H9 (cell line): ENCODE data around the gene ECEL1. TPM values are rescaled to one million over a fixed set of nuclear protein-coding genes. Genes with fewer than 3 reads are reported as not detected.

Source experiments
- DNase-seq: peaks from one replicate; pipeline ENCODE4 v3.0.0-alpha.2; 2017
- H2AFZ ChIP-seq: one replicate; pipeline ENCODE4 v1.6.1; 2013; ENCODE audit warnings: mild to moderate bottlenecking, low read length, control low read depth, moderate library complexity
- H2AK5ac ChIP-seq: 2 replicates; pipeline ENCODE4 v1.6.1; 2013; ENCODE audit warnings: low read length, control low read depth, mixed read lengths; ENCODE audit not compliant: insufficient read length
- H2BK120ac ChIP-seq: one replicate; pipeline ENCODE4 v1.6.1; 2013; ENCODE audit warnings: low read depth, mild to moderate bottlenecking, low read length, control low read depth, inconsistent platforms; ENCODE audit not compliant: poor library complexity, severe bottlenecking
- H2BK12ac ChIP-seq: 2 replicates; pipeline ENCODE4 v1.6.1; 2013; ENCODE audit warnings: low read length, control low read depth, mixed read lengths, low read depth; ENCODE audit not compliant: insufficient read length
- H2BK15ac ChIP-seq: 2 replicates; pipeline ENCODE4 v1.6.1; 2013; ENCODE audit warnings: low read depth, low read length, control low read depth
- H2BK20ac ChIP-seq: one replicate; pipeline ENCODE4 v1.6.1; 2013; ENCODE audit warnings: low read depth, mild to moderate bottlenecking, low read length, control low read depth, inconsistent platforms; ENCODE audit not compliant: poor library complexity, severe bottlenecking
- H2BK5ac ChIP-seq: 2 replicates; pipeline ENCODE4 v1.6.1; 2013; ENCODE audit warnings: low read length, control low read depth, mixed read lengths; ENCODE audit not compliant: insufficient read length
- H3K14ac ChIP-seq: 2 replicates; pipeline ENCODE4 v1.6.1; 2013; ENCODE audit warnings: low read length, control low read depth; ENCODE audit not compliant: insufficient read depth
- H3K18ac ChIP-seq: 2 replicates; pipeline ENCODE4 v1.6.1; 2013; ENCODE audit warnings: low read depth, mild to moderate bottlenecking, mixed read lengths, low read length, control low read depth; ENCODE audit not compliant: insufficient read length
- H3K23ac ChIP-seq: 2 replicates; pipeline ENCODE4 v1.6.1; 2013; ENCODE audit warnings: low read length, control low read depth, mixed read lengths, low read depth; ENCODE audit not compliant: insufficient read length
- H3K23me2 ChIP-seq: 2 replicates; pipeline ENCODE4 v1.6.1; 2013; ENCODE audit warnings: low read depth, mild to moderate bottlenecking, mixed read lengths, low read length, control low read depth; ENCODE audit not compliant: insufficient read length, poor library complexity, severe bottlenecking
- H3K27ac ChIP-seq: 2 replicates; pipeline ENCODE4 v1.5.1; 2013; ENCODE audit warnings: low read length, control low read depth, mixed read lengths, low read depth; ENCODE audit not compliant: insufficient read length
- H3K27me3 ChIP-seq: 2 replicates; pipeline ENCODE4 v1.6.1; 2013; ENCODE audit warnings: low read length, control low read depth, inconsistent platforms; ENCODE audit not compliant: insufficient read depth
- H3K4ac ChIP-seq: 2 replicates; pipeline ENCODE4 v1.6.1; 2013; ENCODE audit warnings: low read depth, mild to moderate bottlenecking, control low read depth, inconsistent platforms, low read length, moderate library complexity
- H3K4me1 ChIP-seq: 2 replicates; pipeline ENCODE4 v1.6.1; 2013; ENCODE audit warnings: low read length, control low read depth, inconsistent platforms; ENCODE audit not compliant: insufficient read depth
- H3K4me2 ChIP-seq: 2 replicates; pipeline ENCODE4 v1.6.1; 2013; ENCODE audit warnings: low read length, control low read depth, mixed read lengths; ENCODE audit not compliant: insufficient read length, insufficient read depth
- H3K56ac ChIP-seq: 2 replicates; pipeline ENCODE4 v1.6.1; 2013; ENCODE audit warnings: low read depth, mild to moderate bottlenecking, mixed read lengths, low read length, control low read depth; ENCODE audit not compliant: insufficient read length
- H3K79me1 ChIP-seq: 2 replicates; pipeline ENCODE4 v1.6.1; 2013; ENCODE audit warnings: low read depth, mild to moderate bottlenecking, moderate library complexity, low read length, control low read depth, inconsistent platforms; ENCODE audit not compliant: insufficient read depth, poor library complexity, severe bottlenecking
- H3K79me2 ChIP-seq: 2 replicates; pipeline ENCODE4 v1.6.1; 2013; ENCODE audit warnings: low read length, control low read depth, inconsistent platforms; ENCODE audit not compliant: insufficient read depth
- H3K9ac ChIP-seq: 2 replicates; pipeline ENCODE4 v1.6.1; 2013; ENCODE audit warnings: low read length, control low read depth, mixed read lengths; ENCODE audit not compliant: insufficient read length; ENCODE audit errors: extremely low read depth
- H3K9me3 ChIP-seq: one replicate; pipeline ENCODE4 v1.6.1; 2013; ENCODE audit warnings: low read depth, low read length, inconsistent platforms; ENCODE audit not compliant: control insufficient read depth
- H3T11ph ChIP-seq: one replicate; pipeline ENCODE4 v1.6.1; 2013; ENCODE audit warnings: mild to moderate bottlenecking, low read length, control low read depth, inconsistent platforms
- H4K20me1 ChIP-seq: one replicate; pipeline ENCODE4 v1.6.1; 2013; ENCODE audit not compliant: control insufficient read depth, insufficient read length, insufficient read depth
- H4K5ac ChIP-seq: 2 replicates; pipeline ENCODE4 v1.6.1; 2013; ENCODE audit warnings: low read depth, mild to moderate bottlenecking, mixed read lengths, low read length, control low read depth; ENCODE audit not compliant: insufficient read length
- H4K8ac ChIP-seq: replicated peaks from 2 replicates; pipeline ENCODE4 v1.6.1; 2013; ENCODE audit warnings: low read length, control low read depth, mixed read lengths, low read depth; ENCODE audit not compliant: insufficient read length
- H4K91ac ChIP-seq: 2 replicates; pipeline ENCODE4 v1.6.1; 2013; ENCODE audit warnings: low read depth, mild to moderate bottlenecking, moderate library complexity, mixed read lengths, low read length, control low read depth; ENCODE audit not compliant: insufficient read length
- H3K27ac Mint-ChIP-seq, 3 experiments: 2 replicates in 2 of 3; 3 replicates in 1 of 3; pipeline ENCODE4 v1.8.0; 2020 to 2021; ENCODE audit warnings: mixed read lengths in 3 of 3, mild to moderate bottlenecking in 1 of 3, moderate library complexity in 1 of 3
- H3K27me3 Mint-ChIP-seq: 2 replicates; pipeline ENCODE4 v1.8.0; 2021; ENCODE audit warnings: low read depth, mild to moderate bottlenecking, moderate library complexity, mixed read lengths
- H3K36me3 Mint-ChIP-seq, 3 experiments: 2 replicates in 2 of 3; 3 replicates in 1 of 3; pipeline ENCODE4 v1.8.0; 2020 to 2021; ENCODE audit warnings: low read depth in 3 of 3, mixed read lengths in 3 of 3; ENCODE audit not compliant: insufficient read depth in 1 of 3
- H3K4me1 Mint-ChIP-seq, 2 experiments: 2 replicates each; pipeline ENCODE4 v1.8.0; 2020; ENCODE audit warnings: mixed read lengths in 2 of 2
- H3K4me3 Mint-ChIP-seq, 2 experiments: 2 replicates in 1 of 2; 3 replicates in 1 of 2; pipeline ENCODE4 v1.8.0; 2020 to 2021; ENCODE audit warnings: mild to moderate bottlenecking in 2 of 2, mixed read lengths in 2 of 2, moderate library complexity in 1 of 2
- H3K9me3 Mint-ChIP-seq, 2 experiments: 2 replicates in 1 of 2; 3 replicates in 1 of 2; pipeline ENCODE4 v1.8.0; 2020; ENCODE audit warnings: mild to moderate bottlenecking in 2 of 2, mixed read lengths in 2 of 2, moderate library complexity in 1 of 2
- CTCF ChIP-seq: fragments of 200-600 bp; sonication (generic); conservative IDR thresholded peaks from 3 replicates; pipeline ENCODE4 v1.8.0; 2021; ENCODE audit warnings: antibody characterized with exemption, mild to moderate bottlenecking
- WGBS: extraction: QIAGEN DNeasy Blood & Tissue Kit; methylation state at CpG from one replicate; pipeline ENCODE4 v1.1.7; 2013; ENCODE audit warnings: missing lambda C conversion rate, low lambda C conversion rate, mixed read lengths; ENCODE audit not compliant: insufficient read length; ENCODE audit errors: extremely low coverage; 5-methylcytosine and 5-hydroxymethylcytosine counted together
- total RNA-seq: library from RNA; stranded (reverse); gene quantifications from 2 replicates; pipeline ENCODE4 v1.2.1, GENCODE V29; 2021

ECEL1 gene
- total RNA-seq, 1 experiment from 2014 or later: 8.4 TPM

GRCh38 chr2:232525199-232525598, 37.6 kb upstream of the ECEL1 start:
- H3K4me2 ChIP-seq: no peak overlapping the region
- WGBS: no CpG with 5 or more reads among the region's 14 CpGs
- H2AFZ ChIP-seq: no peak overlapping the region

More at GRCh38 chr2:232525199-232525598, 37.6 kb upstream of the ECEL1 start:
- no peak for TF ChIP-seq CTCF
- Histone ChIP-seq H3K9ac (no peak overlapping the region), H4K91ac (no peak overlapping the region), H2AK5ac (no peak overlapping the region), H3K27ac (no peak overlapping the region), H3K79me1 (no peaks in the 10 kb centered on the region), H3K4ac (no peak overlapping the region), H3T11ph (no peak overlapping the region), H3K27me3 (peaks cover 15% of the 10 kb centered on the region), H2BK20ac (no peak overlapping the region), H3K79me2 (no peaks in the 10 kb centered on the region), H3K14ac (no peak overlapping the region), H3K56ac (no peak overlapping the region), H3K9me3 (no peaks in the 10 kb centered on the region), H3K23me2 (peaks cover 14% of the 10 kb centered on the region), H4K5ac (no peak overlapping the region), H4K20me1 (no peaks in the 10 kb centered on the region), H3K4me1 (no peaks in the 10 kb centered on the region), H4K8ac (no peak overlapping the region), H3K18ac (no peak overlapping the region), H3K23ac (no peak overlapping the region), H2BK12ac (no peak overlapping the region), H2BK15ac (no peak overlapping the region), H2BK120ac (no peak overlapping the region), H2BK5ac (no peak overlapping the region)
- Mint-ChIP-seq H3K4me1 (peaks cover 5 to 24% of the 10 kb centered on the region in 2 experiments), H3K27me3 (peaks cover 79% of the 10 kb centered on the region), H3K4me3 (no peak overlapping the region), H3K9me3 (no peaks in the 10 kb centered on the region), H3K27ac (no peak overlapping the region), H3K36me3 (peaks cover 0 to 1% (median 0%) of the 10 kb centered on the region in 3 experiments; a peak in 1 of 7 replicates)
- no peak for DNase-seq
